ENCODE measurements around the gene LRP1.

Gene LRP1

GRCh38 chr12:57231276-57232021 lies 103.2 kb downstream of the LRP1 start:
- no peak for DNase-seq (ENCODE audit: low spot score)

GRCh38 chr12:57232156-57232756 lies 104.0 kb downstream of the LRP1 start:
- TF ChIP-seq CTCF (IDR thresholded peaks at IDR 0.05; ENCODE audit: borderline replicate concordance, control extremely low read depth, extremely low read depth, insufficient read depth, missing control alignments), result no peak
- no peak for DNase-seq (ENCODE audit: low spot score)
- in situ Hi-C loops (cut with MboI; ENCODE audit: low sequenced_read_pairs, unreplicated experiment), result no loop called here

More at GRCh38 chr12:57231276-57232021, 103.2 kb downstream of the LRP1 start:
- in situ Hi-C loops (cut with MboI; ENCODE audit: low sequenced_read_pairs, unreplicated experiment), result no loop called here
- TF ChIP-seq CTCF (IDR thresholded peaks at IDR 0.05; ENCODE audit: borderline replicate concordance, control extremely low read depth, extremely low read depth, insufficient read depth, missing control alignments), result no peak

GRCh38 chr12:57233357-57234232 lies 105.3 kb downstream of the LRP1 start:
- no peak for DNase-seq (ENCODE audit: low spot score)
- TF ChIP-seq CTCF (IDR thresholded peaks at IDR 0.05; ENCODE audit: borderline replicate concordance, control extremely low read depth, extremely low read depth, insufficient read depth, missing control alignments), result no peak
- in situ Hi-C loops (cut with MboI; ENCODE audit: low sequenced_read_pairs, unreplicated experiment), result no loop called here

GRCh38 chr12:57234233-57234570 lies 105.9 kb downstream of the LRP1 start:
- TF ChIP-seq CTCF (IDR thresholded peaks at IDR 0.05; ENCODE audit: borderline replicate concordance, control extremely low read depth, extremely low read depth, insufficient read depth, missing control alignments), result no peak
- in situ Hi-C loops (cut with MboI; ENCODE audit: low sequenced_read_pairs, unreplicated experiment), result no loop called here

GRCh38 chr12:57234571-57235016 lies 106.3 kb downstream of the LRP1 start:
- DNase-seq (ENCODE audit: low spot score), result no peak
- in situ Hi-C loops (cut with MboI; ENCODE audit: low sequenced_read_pairs, unreplicated experiment), result no loop called here
- no peak for TF ChIP-seq CTCF (IDR thresholded peaks at IDR 0.05; ENCODE audit: borderline replicate concordance, control extremely low read depth, extremely low read depth, insufficient read depth, missing control alignments)

More at GRCh38 chr12:57234233-57234570, 105.9 kb downstream of the LRP1 start:
- DNase-seq (ENCODE audit: low spot score), result no peak

GRCh38 chr12:57235017-57235727 lies 106.9 kb downstream of the LRP1 start:
- peak; percentile 12 for DNase-seq (ENCODE audit: low spot score)
- in situ Hi-C loops (cut with MboI; ENCODE audit: low sequenced_read_pairs, unreplicated experiment), result no loop called here
- no peak for TF ChIP-seq CTCF (IDR thresholded peaks at IDR 0.05; ENCODE audit: borderline replicate concordance, control extremely low read depth, extremely low read depth, insufficient read depth, missing control alignments)

Measured in GM13976 (cell line).